GM19193 (cell line): ENCODE measurements around the gene DTNB.
A peak's percentile ranks its signal among the peaks of the same experiment; 100 is the strongest.

Experiments
- POLR2A ChIP-seq: IDR thresholded peaks from 4 replicates; pipeline ENCODE4 v1.6.1; 2011; ENCODE audit not compliant: insufficient read depth, insufficient read length; ENCODE audit errors: extremely low read depth

The DTNB gene

GRCh38 chr2:25483607-25484266 is 189.6 kb downstream of the DTNB start:
- TF ChIP-seq POLR2A = no peak

GRCh38 chr2:25482341-25482740 is 191.0 kb downstream of the DTNB start:
- no peak for TF ChIP-seq POLR2A

DNA sequence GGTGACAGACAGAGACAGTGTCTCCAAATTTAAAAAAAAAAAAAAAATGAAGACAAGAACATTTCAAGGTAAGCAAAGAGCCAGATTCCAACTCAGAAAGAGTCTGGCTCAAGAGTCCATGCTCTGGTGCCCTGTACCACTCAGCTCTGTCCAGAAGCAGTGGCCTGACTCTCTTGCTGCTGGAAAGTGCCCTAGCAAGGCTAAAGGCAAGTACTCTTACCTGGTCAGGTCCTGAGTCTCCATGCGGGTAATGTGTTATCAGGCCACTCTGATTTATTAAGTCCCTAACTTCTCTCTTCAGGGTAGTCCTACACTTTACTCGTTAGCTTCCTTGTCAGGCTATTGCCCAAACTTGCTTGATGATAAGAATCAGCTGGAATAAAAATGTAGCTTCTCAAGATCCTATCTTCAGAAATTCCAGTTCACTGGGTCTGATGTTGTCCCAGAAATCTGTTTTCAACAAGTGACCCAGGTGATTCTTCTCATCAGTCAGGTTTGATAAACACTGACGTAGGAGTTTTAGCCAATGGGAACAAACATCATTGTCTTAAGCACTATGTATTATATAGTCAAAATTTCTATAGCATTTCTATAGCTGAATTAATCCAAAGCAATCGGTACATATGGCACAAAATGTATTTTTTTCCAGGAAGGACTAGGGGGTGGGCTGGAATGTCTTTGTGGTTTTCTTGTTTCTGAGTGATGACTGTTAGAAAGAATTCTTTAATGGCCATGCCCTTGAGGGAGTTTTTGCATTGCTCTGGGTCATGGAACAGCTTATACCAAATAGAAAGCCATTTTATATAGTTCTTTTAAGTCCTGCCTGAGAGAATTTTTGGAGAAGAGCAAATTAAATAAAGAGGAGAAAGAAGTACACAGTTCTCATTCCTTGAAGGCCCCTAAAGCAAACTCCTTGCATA is 191.7 kb downstream of the DTNB start:
- TF ChIP-seq POLR2A = no peak

DNA sequence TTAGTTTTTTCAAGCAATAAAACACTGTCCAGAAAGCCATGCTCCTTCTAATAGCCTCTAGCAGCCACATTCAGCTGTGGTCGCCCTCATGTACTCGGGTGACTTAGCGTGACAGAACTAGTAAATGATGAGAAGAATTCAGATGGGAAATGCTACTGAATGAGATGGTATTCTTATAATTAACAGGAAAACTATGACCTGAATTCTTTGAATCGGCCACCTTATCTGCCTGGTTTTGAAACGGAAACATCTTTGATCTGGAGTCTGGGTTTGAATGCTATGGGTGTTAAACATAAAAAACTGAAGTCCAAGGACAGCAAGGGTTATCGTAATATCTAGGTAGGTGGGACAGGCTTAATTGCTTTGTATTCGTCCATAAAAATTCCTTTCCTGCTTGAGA is 192.8 kb downstream of the DTNB start:
- no peak for TF ChIP-seq POLR2A

GRCh38 chr2:25479761-25480160 is 193.6 kb downstream of the DTNB start:
- no peak for TF ChIP-seq POLR2A

DNA sequence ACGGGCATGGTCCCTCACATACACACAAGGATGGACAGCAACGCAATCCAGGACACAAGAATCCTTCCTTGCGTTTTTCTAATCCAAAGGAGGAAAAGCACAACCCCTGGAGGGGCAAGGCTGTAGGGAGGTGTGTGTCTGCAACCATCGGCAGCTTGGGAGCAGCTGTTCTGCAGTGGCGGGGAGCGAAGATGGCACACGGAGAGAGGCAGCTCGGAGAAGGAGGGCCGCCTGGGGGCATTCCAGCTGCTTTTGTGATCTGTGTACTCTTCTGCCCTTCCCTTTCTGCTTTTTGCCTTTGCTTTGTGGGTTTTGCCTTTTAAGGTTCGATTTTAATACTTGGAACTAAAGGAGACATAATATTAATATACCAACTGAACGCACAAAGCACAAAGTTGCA is 194.6 kb downstream of the DTNB start:
- TF ChIP-seq POLR2A = no peak

DNA sequence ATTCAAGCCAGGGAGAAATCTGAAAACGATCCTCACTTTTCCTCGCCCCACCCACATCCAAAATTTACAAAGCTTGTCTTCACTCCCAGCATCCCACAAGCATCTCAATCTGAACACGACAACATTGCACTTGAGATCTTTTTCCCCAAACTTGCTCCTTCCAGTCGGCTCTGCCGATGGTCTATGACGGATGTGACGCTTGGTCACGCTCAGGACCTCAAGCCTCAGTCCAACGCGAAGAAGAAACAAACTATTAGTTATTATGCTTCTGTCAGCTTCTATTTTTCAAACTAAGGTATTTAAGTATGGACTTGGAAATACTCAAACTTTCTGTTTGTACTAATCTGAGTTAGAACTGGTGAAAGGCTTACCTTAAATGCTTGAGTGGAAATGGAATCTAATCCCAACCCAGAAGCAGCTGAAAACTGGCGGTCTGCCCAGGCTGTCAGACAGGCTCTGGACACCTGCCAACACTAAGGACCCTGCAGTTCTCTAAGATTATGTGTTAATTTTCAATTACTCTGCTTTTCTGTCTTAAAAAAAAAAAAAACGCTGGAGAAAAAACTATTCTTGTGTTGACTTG is 199.5 kb downstream of the DTNB start:
- TF ChIP-seq POLR2A = no peak

GRCh38 chr2:25473131-25473530 is 200.2 kb downstream of the DTNB start:
- no peak for TF ChIP-seq POLR2A

- TF ChIP-seq POLR2A = no peak
These were observed 202.6 kb downstream of the DTNB start for GRCh38 chr2:25470806-25471205.

- TF ChIP-seq POLR2A = no peak
These were observed 205.6 kb downstream of the DTNB start for GRCh38 chr2:25467743-25468142.

DNA sequence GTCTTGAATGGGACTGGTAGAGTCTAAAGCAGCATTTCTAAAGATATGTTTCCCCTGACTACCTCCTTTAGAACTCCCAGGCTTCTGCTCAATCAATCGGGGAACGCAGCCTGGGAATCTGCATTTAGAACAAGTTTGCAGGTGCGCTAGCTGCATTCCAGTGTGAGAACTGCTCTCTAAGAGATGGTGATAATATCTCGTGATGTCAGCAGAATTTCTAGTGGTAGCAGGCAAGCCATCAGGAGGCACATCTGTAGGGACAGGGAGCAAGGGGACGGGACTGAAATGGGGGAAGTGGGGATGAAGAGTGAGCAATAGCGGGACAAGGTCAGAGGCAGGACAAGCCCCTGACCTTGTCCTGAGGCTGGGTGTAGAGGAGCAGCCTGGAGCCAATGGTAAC is 211.4 kb downstream of the DTNB start:
- TF ChIP-seq POLR2A = no peak

DNA sequence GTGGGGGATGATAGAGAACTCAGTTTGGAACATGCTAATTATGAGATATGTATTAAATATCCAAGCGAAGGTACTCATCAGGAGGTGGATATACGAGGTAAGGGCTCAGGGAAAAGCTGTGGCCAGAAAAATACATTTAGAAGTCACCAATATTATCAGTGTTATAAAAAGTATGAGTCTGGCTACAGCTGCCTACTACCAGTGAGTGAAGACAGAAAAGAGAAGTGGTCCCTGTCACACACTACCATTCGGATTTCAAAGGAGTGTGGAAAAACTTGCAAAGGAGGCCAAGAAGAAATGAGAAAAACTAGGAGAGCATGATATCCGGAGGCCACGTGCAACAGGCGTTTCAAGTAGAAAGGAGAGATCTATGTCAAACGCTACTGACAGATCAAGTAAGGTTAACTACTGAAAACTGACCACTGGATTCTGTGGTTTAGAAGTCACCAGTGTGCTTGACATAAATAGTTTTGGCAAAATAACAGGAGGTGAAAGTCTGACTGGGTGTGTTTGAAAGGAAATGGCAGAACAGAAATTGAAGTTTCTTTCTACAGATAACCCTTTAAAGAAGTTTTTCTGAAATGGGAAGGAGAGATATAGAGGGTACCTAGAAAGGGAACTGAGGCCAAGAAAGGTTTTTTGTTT is 213.0 kb downstream of the DTNB start:
- TF ChIP-seq POLR2A = no peak

GRCh38 chr2:25454824-25455611 is 218.4 kb downstream of the DTNB start:
- TF ChIP-seq POLR2A = no peak

GRCh38 chr2:25453199-25453905 is 220.0 kb downstream of the DTNB start:
- peak; percentile 18 for TF ChIP-seq POLR2A
